Posterior cingulate gyrus (tissue), 11 donors: ENCODE data around the gene SLC34A1.

Source experiments
- DNase-seq, 10 donors: peaks; one replicate each; pipeline versions ENCODE4 v3.0.0 to v3.0.0-alpha.2; 2020 to 2021; ENCODE audit warnings: mixed read lengths in 3 of 10
- intact Hi-C: fragments of 100-400 bp; cut with DNase I; formaldehyde crosslinking; loops from one replicate; pipeline ENCODE4 v1.15.1; 2023

SLC34A1 gene

GRCh38 chr5:177440211-177440989 is 56.2 kb downstream of the SLC34A1 start:
- no peak for DNase-seq
- intact Hi-C loops = no loop called here

- no peak for DNase-seq
- intact Hi-C loops = no loop called here
Measured at GRCh38 chr5:177440990-177441780, 57.0 kb downstream of the SLC34A1 start.

DNA sequence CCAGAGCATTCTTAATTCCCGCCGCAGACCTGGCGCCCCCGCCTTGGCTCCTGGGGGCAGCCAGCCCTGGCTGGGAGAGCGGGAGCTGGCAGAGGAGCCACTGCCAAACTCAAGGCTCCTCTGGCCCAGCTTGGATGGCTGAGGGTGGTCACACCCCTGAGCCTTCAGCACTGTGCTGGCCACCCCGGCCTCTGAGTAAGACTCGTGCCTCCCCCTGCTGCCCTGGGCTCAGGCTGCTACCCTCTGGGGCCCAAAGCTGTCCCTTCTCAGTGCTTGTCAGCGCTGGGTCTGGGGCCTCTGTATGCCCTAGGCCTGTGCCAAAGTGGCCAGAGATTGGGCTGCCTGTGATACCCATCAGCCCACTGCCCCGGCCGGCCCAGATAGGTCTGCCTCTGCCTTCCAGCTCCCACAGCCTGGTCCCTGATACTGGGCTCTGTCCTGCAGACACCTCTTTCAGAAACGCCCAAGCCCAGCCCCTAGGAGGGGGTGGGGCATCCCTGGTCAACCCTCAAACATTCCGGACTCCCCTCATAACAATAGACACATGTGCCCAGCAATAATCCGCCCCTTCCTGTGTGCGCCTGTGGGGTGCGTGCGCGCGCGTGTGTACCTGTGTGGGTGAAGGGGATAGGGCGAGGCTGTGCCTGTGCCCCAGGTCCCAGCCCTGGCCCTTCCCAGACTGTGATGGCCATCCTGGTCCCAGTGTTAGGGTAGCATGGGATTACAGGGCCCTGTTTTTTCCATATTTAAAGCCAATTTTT is 58.0 kb downstream of the SLC34A1 start:
- peak in 2 of 10 donors; percentile 74 to 75 for DNase-seq
- intact Hi-C loops = no loop called here

GRCh38 chr5:177443144-177443983 is 59.1 kb downstream of the SLC34A1 start:
- intact Hi-C loops = no loop called here
- DNase-seq = no peak

DNA sequence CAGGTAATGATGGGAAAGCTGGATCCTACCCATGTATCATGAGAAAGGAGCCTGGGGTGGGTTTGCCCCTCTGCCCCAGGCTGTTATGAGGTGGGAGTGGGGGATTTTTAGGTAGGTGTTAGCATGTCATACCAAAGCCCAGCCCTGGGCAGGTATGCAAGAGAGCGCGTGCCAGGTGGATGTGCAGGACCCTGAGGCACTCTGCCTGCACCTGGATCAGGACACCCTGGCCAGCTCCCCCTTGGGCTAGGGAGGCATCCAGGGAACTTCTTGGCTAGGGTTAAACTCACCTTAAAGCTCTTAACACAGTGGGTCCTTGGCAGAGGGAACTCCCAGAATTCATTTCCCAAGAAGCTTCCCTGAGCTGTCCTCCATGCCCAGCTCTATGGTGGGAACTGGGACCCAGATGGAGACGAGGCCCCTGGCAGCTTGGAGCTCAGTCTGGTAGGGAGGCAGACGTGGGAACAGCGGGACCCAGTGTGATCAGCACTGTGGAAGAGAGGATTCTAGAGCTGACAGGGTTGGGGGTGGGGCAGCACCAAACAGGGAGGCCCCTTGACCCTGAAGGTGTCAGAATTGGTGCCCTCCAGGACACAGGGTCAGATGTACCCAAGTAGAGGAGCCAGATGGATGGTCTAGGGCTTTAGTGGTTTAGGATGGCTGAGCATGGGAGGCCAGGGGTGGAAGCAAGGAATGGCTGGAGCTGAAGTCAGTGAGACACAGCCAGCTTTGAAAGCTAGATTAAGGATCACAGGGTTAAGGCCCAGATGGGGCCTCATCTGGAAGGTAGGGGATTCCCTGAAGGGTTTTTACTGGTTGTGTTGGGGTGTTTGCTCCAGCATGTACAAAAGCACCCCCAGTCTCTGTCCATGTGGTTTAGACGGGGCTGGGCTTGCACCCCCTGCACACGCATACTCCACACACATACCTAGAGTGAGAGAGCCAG is 60.1 kb downstream of the SLC34A1 start:
- intact Hi-C loops = loop anchor here (5.0 kb wide), 1 partner anchor 312 kb away; the partner anchor contains the start of gene NSD1

DNA sequence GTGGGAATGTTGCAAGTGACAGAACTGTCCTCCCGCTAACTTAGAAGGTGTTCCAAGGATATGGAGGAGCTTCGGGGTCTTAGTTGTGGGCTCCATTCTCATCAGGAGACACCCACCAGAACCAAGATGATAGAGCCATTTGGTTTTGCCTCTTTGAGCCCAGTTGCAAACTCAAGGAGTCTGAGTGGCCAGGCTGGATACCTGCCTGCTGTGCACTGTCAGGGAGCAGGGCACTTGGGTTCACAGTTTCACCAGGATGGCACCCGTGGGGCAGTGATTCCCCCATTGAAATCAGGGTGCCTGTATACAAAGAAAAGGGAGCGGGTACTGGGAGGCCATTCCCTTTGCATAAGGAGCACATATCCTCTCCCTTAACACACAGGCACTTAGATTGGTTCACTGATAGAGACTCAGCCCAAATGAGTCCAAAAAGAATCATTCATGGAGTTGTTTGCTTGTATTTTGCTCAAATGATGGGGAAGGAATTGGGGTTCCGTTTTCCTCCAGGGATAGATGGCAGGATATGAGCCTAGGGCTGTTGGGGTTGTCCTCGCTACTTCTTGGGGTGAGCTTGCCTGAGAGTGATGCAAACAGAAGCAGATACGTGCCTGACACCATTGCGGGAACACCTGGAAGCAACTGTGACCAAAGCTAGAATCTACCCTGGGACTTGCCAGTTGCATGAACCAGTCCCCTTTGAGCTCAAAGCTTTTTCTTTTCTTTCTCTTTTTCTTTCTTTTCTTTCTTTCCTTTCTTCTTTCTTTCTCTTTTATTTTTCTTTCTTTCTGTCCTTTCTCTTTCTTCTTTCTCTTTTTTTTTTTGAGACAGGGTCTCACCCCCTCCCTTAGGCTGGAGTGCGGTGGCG is 61.0 kb downstream of the SLC34A1 start:
- intact Hi-C loops = loop anchor here (5.0 kb wide), 1 partner anchor 313 kb away; the partner anchor contains the start of gene NSD1
- DNase-seq = no peak

More for the DNA sequence above, 60.1 kb downstream of the SLC34A1 start:
- no peak for DNase-seq

DNA sequence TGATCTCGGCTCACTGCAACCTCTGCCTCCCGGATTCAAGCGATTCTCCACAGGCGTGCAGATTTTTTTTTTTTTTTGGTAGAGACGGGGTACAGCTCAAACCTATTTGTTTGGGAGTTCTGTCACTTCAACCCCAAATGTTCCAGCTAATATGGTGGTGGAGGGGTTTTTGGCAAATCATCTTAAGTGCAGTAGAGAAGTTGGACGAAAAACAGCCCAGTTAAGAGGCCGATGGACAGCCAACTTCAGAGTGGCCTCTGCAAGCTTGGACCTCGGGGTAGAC is 61.6 kb downstream of the SLC34A1 start:
- no peak for DNase-seq
- intact Hi-C loops = loop anchor here (2.0 to 5.0 kb wide), 2 partner anchors 43 to 314 kb away; partner anchors contain the start of gene NSD1

- intact Hi-C loops = loop anchor here (2.0 to 5.0 kb wide), 2 partner anchors 44 to 314 kb away; partner anchors contain the start of gene NSD1
- DNase-seq = peak in 9 of 10 donors; percentile 59 to 97 (median 76)
Measured at GRCh38 chr5:177446200-177447065, 62.2 kb downstream of the SLC34A1 start, which contains the start of gene PRR7. TSS of gene PRR7 (plus strand) at chr5:177446814. CDS start at chr5:177455068, 8,254 bp downstream.

- intact Hi-C loops = loop anchor here (2.0 to 5.0 kb wide), 2 partner anchors 44 to 315 kb away; partner anchors contain the start of gene NSD1
- peak in 9 of 10 donors; percentile 54 to 95 (median 77) for DNase-seq
Measured at GRCh38 chr5:177447066-177447610, 62.9 kb downstream of the SLC34A1 start.

- peak; percentile 73 to 98 (median 86) for DNase-seq
- intact Hi-C loops = loop anchor here (2.0 to 5.0 kb wide), 2 partner anchors 45 to 315 kb away; partner anchors contain the start of gene NSD1
Measured at GRCh38 chr5:177447611-177448243, 63.5 kb downstream of the SLC34A1 start.
